Nephron progenitor cell (in vitro differentiated cells): Measurements from ENCODE around the gene SYNPO.

ENCODE experiments used
- DNase-seq: peaks from one replicate; pipeline ENCODE4 v3.0.0; 2021
- H3K27ac Mint-ChIP-seq: 2 replicates; pipeline ENCODE4 v1.8.0; 2021; ENCODE audit warnings: mild to moderate bottlenecking, moderate library complexity, mixed read lengths
- H3K27me3 Mint-ChIP-seq: 2 replicates; pipeline ENCODE4 v1.8.0; 2021; ENCODE audit warnings: mild to moderate bottlenecking, low read depth, mixed read lengths; ENCODE audit not compliant: poor library complexity
- H3K36me3 Mint-ChIP-seq: 2 replicates; pipeline ENCODE4 v1.8.0; 2021; ENCODE audit warnings: low read depth, mixed read lengths
- H3K4me1 Mint-ChIP-seq: 2 replicates; pipeline ENCODE4 v1.8.0; 2021; ENCODE audit warnings: mixed read lengths
- H3K4me3 Mint-ChIP-seq: 2 replicates; pipeline ENCODE4 v1.8.0; 2021; ENCODE audit warnings: mild to moderate bottlenecking, moderate library complexity, mixed read lengths
- H3K9me3 Mint-ChIP-seq: 2 replicates; pipeline ENCODE4 v1.8.0; 2021; ENCODE audit warnings: mild to moderate bottlenecking, moderate library complexity, mixed read lengths
- CTCF ChIP-seq: fragments of 200-600 bp; sonication (generic); IDR thresholded peaks from 2 replicates; pipeline ENCODE4 v1.5.0; 2021; ENCODE audit warnings: antibody characterized with exemption

SYNPO gene

DNA sequence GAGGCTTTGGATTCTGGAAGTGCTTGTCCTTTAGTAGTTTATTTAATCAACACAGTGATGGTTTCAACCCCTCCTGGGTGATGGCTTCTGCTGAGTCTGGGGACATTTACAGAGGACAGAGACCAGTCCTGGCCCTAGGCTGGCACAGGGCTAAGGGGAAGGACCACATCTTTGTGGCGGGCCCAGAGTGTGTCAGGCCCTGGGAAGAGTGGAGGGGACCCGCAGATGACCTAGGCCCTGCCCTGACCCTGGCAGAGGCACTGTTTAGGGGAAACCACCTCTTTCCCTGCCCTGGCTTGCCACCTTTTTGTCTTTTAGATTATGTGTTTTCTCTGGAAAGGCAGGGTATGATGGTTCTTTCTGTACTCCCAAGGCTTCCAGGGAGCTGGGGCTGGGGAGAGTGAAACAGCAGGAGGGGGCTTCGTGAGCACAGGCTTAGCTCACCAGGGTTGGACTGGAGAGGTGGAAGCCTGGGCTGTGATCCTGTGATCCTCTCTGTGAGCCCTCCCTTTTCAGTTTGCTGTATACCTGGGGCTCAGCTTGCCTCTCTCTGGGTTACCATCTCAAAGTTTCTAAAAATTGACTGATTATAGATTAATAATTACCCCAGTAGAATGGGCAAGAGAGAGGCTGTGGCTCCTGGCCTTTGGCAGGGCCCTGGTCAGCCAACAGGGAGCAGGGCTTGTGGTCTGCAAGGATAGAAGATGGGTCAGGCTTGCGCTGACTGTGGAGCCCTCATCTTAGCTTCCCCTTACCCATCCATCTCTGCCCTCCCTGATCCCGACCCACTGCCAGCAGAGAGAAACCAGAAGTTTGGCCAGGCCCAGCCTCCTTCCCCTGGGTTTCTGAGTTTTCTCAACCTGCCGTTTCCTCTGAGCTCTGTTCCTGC, 1.7 kb upstream of the SYNPO start:
- Mint-ChIP-seq H3K4me3 (no peak overlapping the region), H3K27me3 (peaks cover 8% of the 10 kb centered on the region), H3K9me3 (no peaks in the 10 kb centered on the region), H3K4me1 (peaks cover 64% of the 10 kb centered on the region), H3K36me3 (no peaks in the 10 kb centered on the region), H3K27ac (peak overlapping the region; percentile 59)
- DNase-seq = no peak
- TF ChIP-seq CTCF = no peak

GRCh38 chr5:150639377-150639692, 1.1 kb upstream of the SYNPO start:
- TF ChIP-seq CTCF = no peak
- Mint-ChIP-seq H3K36me3 (no peaks in the 10 kb centered on the region), H3K4me3 (no peak overlapping the region), H3K27ac (peak overlapping the region; percentile 17), H3K9me3 (no peaks in the 10 kb centered on the region), H3K4me1 (peaks cover 70% of the 10 kb centered on the region), H3K27me3 (peaks cover 8% of the 10 kb centered on the region)
- no peak for DNase-seq

DNA sequence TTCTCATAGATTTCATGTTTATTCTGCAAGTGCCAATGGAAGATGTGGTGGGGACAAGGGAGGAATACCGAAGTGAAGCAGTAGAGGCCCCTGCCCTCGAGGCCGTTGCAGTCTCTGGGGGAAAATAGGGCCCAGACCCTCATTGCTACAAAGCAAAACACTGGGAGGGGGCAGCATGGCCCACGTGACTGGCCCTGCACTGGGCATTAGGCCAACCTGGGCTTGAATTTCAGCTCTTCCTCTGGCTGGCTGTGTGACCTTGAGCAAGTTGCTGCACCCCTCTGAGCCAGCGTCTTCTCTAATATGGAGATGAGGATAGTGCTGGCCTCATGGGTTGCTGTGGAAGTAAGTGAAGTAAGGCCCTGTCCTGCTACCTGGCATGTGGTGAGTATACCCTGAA, 709 bp upstream of the SYNPO start:
- H3K36me3 Mint-ChIP-seq = no peaks in the 10 kb centered on the region
- H3K27me3 Mint-ChIP-seq = peaks cover 8% of the 10 kb centered on the region
- peaks cover 74% of the 10 kb centered on the region for H3K4me1 Mint-ChIP-seq
- no peak overlapping the region for H3K4me3 Mint-ChIP-seq
- no peak for TF ChIP-seq CTCF
- no peaks in the 10 kb centered on the region for H3K9me3 Mint-ChIP-seq
- no peak for DNase-seq
- peak overlapping the region; percentile 36 for H3K27ac Mint-ChIP-seq

DNA sequence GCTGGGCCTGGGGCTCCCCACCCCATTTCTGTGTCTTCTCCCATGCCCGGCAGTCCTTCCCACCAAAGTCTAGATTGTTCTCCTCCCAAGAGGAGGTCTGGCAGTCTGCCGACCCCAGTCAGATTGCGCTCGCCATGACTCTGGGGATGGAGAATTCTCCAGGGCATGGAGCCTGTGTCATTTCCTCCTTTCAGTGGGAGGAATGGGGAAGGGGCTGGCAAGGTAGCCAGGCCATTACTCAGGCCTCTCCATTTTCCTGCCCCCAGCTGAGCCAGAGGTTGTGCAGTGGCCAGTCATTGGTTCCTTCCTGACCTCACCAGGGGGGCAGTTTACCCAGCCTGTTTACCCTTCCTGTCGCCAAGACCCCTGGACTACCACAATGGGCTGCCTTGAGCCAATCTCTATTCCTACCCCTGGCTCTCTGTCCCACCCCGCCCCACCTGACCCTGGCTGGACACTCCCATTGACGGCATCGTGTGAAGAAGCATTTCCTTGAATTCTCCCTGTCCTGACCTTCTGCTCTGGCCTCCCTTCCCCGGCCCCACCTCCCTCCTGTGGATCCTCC, 628 bp downstream of the SYNPO start:
- no peaks in the 10 kb centered on the region for H3K9me3 Mint-ChIP-seq
- peak overlapping the region; percentile 22 for H3K27ac Mint-ChIP-seq
- peaks cover 86% of the 10 kb centered on the region for H3K4me1 Mint-ChIP-seq
- H3K27me3 Mint-ChIP-seq = peaks cover 10% of the 10 kb centered on the region
- H3K36me3 Mint-ChIP-seq = no peaks in the 10 kb centered on the region
- H3K4me3 Mint-ChIP-seq = no peak overlapping the region
- no peak for TF ChIP-seq CTCF
- no peak for DNase-seq

DNA sequence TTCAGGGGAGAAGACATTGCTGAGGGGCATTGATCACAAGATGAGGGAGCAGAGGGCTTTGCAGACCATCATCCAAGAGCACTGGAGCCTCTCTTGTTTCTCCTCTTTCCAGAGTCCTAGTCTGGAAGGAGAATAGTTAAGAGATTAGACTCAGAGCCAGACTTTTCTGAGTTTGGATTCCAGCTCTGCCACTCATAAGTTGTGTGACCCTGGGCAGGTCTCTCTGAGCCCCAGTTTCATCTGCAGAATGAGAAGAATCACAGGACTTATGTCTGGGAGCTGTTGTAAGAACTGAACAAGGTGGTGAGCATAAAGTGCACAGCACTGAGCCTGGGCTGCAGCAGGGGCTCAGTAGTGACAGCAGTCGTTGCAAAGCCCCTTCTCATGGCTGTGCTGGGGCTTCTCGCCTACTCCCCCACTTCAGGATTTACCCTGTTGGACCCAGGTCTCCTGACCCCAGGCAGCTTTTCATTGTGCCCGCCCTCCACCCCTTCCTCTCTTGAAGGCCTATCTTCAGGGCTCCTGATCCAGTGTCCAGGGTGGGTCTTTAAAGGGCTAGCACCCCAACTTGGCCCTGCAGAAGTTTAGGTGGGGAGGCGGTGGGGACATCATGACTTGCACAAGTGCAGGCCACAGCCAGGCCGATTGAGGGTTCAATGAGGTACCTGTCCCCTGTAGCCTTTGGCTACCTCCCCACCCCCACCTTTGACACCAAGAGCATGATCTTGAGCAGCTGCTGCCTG, 1.5 kb downstream of the SYNPO start:
- Mint-ChIP-seq H3K4me1 (peaks cover 79% of the 10 kb centered on the region), H3K27me3 (peaks cover 10% of the 10 kb centered on the region), H3K36me3 (no peaks in the 10 kb centered on the region), H3K27ac (peak overlapping the region; percentile 79), H3K9me3 (no peaks in the 10 kb centered on the region), H3K4me3 (no peak overlapping the region)
- no peak for TF ChIP-seq CTCF
- DNase-seq = no peak
